ENCODE results near the gene MPHOSPH9. TPM values are rescaled to one million over a fixed set of nuclear protein-coding genes. Genes with fewer than 3 reads are reported as not detected.

MPHOSPH9 gene
- total and polyA plus RNA-seq, 2 of the 4 experiments (the other 2 are of a cell fraction), result 7.6 to 17.0 TPM

GRCh38 chr12:123132951-123133619, 99.9 kb downstream of the MPHOSPH9 start:
- Histone ChIP-seq H3K27me3 (ENCODE audit: control insufficient read depth, insufficient read depth, low read length) (no peaks in the 10 kb centered on the region), H3K23ac (ENCODE audit: low read depth, low read length) (no peak overlapping the region), H3K4me3 (ENCODE audit: insufficient read depth, low read depth, low read length) (no peak overlapping the region), H3K56ac (ENCODE audit: extremely low read depth, insufficient read depth, low read length) (no peak overlapping the region), H2BK120ac (ENCODE audit: low read depth, low read length) (no peak overlapping the region), H3K4me2 (ENCODE audit: low read depth, low read length) (no peak overlapping the region), H2AK9ac (replicated peaks; ENCODE audit: low read depth, low read length, poor library complexity) (no peak overlapping the region), H2AK5ac (ENCODE audit: low read depth, low read length) (no peak overlapping the region), H2AFZ (replicated peaks; ENCODE audit: low read length, poor library complexity) (no peak overlapping the region), H3K4me1 (ENCODE audit: control insufficient read depth, insufficient read depth, low read length) (peaks cover 9% of the 10 kb centered on the region), H2BK20ac (ENCODE audit: low read depth, low read length) (no peak overlapping the region), H4K5ac (ENCODE audit: low read depth, low read length) (no peak overlapping the region), H2BK15ac (ENCODE audit: low read depth, low read length) (no peak overlapping the region), H3K9me1 (ENCODE audit: insufficient read depth, low read length) (peaks cover 11% of the 10 kb centered on the region), H3K79me1 (ENCODE audit: low read depth in 1 of 2, low read length in 2 of 2) (peaks cover 10 to 42% of the 10 kb centered on the region in 2 experiments), H3K14ac (replicated peaks; ENCODE audit: low read depth, low read length) (no peak overlapping the region), H4K8ac (ENCODE audit: low read depth in 2 of 2, low read length in 2 of 2) (no peak overlapping the region), H2BK5ac (ENCODE audit: low read depth, low read length, poor library complexity, severe bottlenecking) (no peak overlapping the region), H3K18ac (ENCODE audit: low read depth, low read length) (no peak overlapping the region), H3K9ac (ENCODE audit: low read depth, low read length) (no peak overlapping the region), H3K36me3 (ENCODE audit: control insufficient read depth, insufficient read depth, low read length) (peaks cover 7% of the 10 kb centered on the region), H3K27ac (ENCODE audit: insufficient read depth, low read length) (no peak overlapping the region), H3K4ac (ENCODE audit: low read depth, low read length) (no peak overlapping the region), H3K9me3 (ENCODE audit: control insufficient read depth, insufficient read depth, low read length) (no peaks in the 10 kb centered on the region), H4K20me1 (ENCODE audit: insufficient read depth, low read length) (peaks cover 6% of the 10 kb centered on the region; the same call in 1 of the 2 replicates), H4K91ac (ENCODE audit: insufficient read depth, low read depth, low read length) (no peak overlapping the region)
- ATAC-seq (ENCODE audit: low read depth), result no peak
- BruUV-seq (replicated peaks), result no TSS peak
- in situ Hi-C loops (cut with MboI; ENCODE audit: low sequenced_read_pairs) (no loop called here), dilution Hi-C loops (cut with HindIII; ENCODE audit: low sequenced_read_pairs, unreplicated experiment) (no loop called here), intact Hi-C loops (cut with micrococcal nuclease) (no loop called here)
- no peak for DNase-seq
- CTCF ChIA-PET, result interaction anchor here (0.6 kb wide), 1 partner anchor 86 kb away, joined by 3 read pairs; no protein-coding TSS in a partner anchor
- POLR2A ChIA-PET (ENCODE audit: unreplicated experiment), result interaction anchor here (0.7 kb wide), 1 partner anchor 341 kb away, joined by 4 read pairs; no protein-coding TSS in a partner anchor
- WGBS, 2 experiments (ENCODE audit: extremely low coverage in 2 of 2, insufficient read length in 1 of 2), result no CpG with 5 or more reads among the region's 3 CpGs
- TF ChIP-seq, protein P1, sequence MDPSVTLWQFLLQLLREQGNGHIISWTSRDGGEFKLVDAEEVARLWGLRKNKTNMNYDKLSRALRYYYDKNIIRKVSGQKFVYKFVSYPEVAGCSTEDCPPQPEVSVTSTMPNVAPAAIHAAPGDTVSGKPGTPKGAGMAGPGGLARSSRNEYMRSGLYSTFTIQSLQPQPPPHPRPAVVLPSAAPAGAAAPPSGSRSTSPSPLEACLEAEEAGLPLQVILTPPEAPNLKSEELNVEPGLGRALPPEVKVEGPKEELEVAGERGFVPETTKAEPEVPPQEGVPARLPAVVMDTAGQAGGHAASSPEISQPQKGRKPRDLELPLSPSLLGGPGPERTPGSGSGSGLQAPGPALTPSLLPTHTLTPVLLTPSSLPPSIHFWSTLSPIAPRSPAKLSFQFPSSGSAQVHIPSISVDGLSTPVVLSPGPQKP (IDR thresholded peaks at IDR 0.05; ENCODE audit: borderline replicate concordance, low read depth, low read length), result no peak

Measured in IMR-90 (cell line).